ENCODE data around the gene R3HCC1L.

R3HCC1L gene

DNA sequence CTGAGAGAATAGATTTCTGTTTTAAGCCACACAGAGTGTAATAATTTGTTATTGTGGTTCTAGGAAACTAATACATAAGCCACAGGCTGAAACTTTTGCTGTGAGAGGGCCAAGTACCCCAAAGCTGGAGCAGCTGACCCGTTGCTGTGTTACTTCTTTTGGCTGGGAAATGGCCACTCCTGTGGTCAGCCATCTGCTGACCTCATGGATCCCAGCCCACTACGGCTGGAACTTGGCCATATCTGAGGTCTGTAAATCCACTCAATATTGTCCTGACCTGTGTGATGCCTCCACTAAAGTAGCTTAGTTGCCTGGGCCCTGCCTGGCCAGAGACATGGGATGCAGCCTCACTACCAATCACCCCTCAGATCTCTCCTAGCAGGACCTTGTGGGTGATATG, 151.0 kb downstream of the R3HCC1L start:
- Histone ChIP-seq H3K4me3 (ENCODE audit: severe bottlenecking) (no peak overlapping the region), H3K36me3 (ENCODE audit: low read depth) (no peaks in the 10 kb centered on the region), H3K27ac (ENCODE audit: poor library complexity, severe bottlenecking) (no peak overlapping the region), H3K27me3 (ENCODE audit: insufficient read depth, poor library complexity, severe bottlenecking) (peaks cover 6% of the 10 kb centered on the region), H3K9me3 (ENCODE audit: severe bottlenecking) (no peaks in the 10 kb centered on the region), H3K4me1 (ENCODE audit: insufficient read depth, poor library complexity, severe bottlenecking) (no peaks in the 10 kb centered on the region)
- DNase-seq (ENCODE audit: low spot score) (peak; percentile 7), ATAC-seq (ENCODE audit: low read depth) (no peak)
- TF ChIP-seq CTCF (IDR thresholded peaks at IDR 0.05; ENCODE audit: poor library complexity, severe bottlenecking): no peak

DNA sequence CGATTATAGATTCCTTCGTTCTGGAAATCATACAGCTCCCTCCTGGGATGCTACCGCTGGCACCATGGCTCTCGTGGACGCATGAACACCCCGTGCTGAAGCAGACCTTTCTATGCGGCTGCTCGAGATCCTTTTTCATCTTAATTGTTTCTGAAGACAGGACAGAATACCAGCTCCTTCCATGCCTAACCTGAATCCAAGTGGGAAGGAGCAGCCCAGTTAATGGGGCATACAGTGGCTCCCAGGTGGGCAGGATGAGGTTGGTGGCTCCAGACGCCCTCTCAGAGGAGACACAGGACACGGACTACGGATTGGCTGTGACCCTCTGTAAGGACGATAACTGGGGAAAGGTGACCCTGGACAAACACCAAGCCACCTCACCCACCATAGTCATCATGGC, 152.0 kb downstream of the R3HCC1L start:
- TF ChIP-seq CTCF (IDR thresholded peaks at IDR 0.05; ENCODE audit: poor library complexity, severe bottlenecking): no peak
- Histone ChIP-seq H3K9me3 (ENCODE audit: severe bottlenecking) (no peaks in the 10 kb centered on the region), H3K4me1 (ENCODE audit: insufficient read depth, poor library complexity, severe bottlenecking) (no peaks in the 10 kb centered on the region), H3K27ac (ENCODE audit: poor library complexity, severe bottlenecking) (no peak overlapping the region), H3K4me3 (ENCODE audit: severe bottlenecking) (no peak overlapping the region), H3K27me3 (ENCODE audit: insufficient read depth, poor library complexity, severe bottlenecking) (peaks cover 6% of the 10 kb centered on the region), H3K36me3 (ENCODE audit: low read depth) (no peaks in the 10 kb centered on the region)
- DNase-seq (ENCODE audit: low spot score) (no peak), ATAC-seq (ENCODE audit: low read depth) (no peak)

DNA sequence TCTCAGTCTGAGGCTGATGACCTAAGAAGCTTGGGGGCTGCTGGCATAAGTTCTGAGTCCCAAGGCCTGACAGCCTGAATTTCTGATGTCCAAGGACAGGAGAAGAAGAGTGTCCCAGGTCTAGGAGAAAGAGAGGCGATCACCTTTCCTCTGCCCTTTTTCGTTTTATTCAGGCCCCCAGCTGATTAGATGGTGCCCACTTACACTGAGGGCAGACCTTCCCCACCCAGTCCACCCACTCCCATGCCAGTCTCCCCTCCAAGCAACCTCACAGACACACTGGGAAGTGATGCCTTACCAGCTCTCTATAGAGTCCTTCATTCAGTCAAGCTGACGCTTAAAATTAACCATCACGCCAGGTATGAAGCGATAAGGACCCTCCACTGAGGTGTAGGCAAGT, 152.9 kb downstream of the R3HCC1L start:
- no peaks in the 10 kb centered on the region for H3K36me3 ChIP-seq (ENCODE audit: low read depth)
- ATAC-seq (ENCODE audit: low read depth): no peak
- no peaks in the 10 kb centered on the region for H3K27me3 ChIP-seq (ENCODE audit: insufficient read depth, poor library complexity, severe bottlenecking)
- DNase-seq (ENCODE audit: low spot score): no peak
- H3K4me3 ChIP-seq (ENCODE audit: severe bottlenecking): no peak overlapping the region
- no peaks in the 10 kb centered on the region for H3K4me1 ChIP-seq (ENCODE audit: insufficient read depth, poor library complexity, severe bottlenecking)
- TF ChIP-seq CTCF (IDR thresholded peaks at IDR 0.05; ENCODE audit: poor library complexity, severe bottlenecking): no peak
- H3K9me3 ChIP-seq (ENCODE audit: severe bottlenecking): no peaks in the 10 kb centered on the region
- no peak overlapping the region for H3K27ac ChIP-seq (ENCODE audit: poor library complexity, severe bottlenecking)

DNA sequence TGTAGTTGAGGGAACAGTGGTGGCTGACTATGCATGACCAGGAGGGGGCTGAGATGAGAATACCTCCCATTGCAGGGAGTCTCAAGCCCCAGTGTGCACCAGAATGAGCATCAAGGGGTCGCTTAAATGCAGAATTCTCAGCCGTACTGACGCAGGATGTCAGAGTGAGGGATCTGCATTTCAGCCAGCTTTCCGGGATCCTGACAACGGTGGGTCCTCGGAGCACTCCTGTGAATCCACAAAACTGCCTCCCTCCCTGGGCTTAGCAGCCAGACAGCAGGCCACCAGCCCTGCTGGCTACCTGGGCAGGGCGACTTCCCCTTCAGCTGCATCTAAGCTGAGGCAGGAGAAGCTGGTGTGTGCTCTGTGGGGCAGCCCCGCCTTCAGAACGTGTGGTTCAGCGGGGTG, 155.3 kb downstream of the R3HCC1L start:
- no peak for DNase-seq (ENCODE audit: low spot score)

GRCh38 chr10:98292971-98293370, 158.5 kb downstream of the R3HCC1L start:
- Histone ChIP-seq H3K9me3 (ENCODE audit: severe bottlenecking) (no peaks in the 10 kb centered on the region), H3K36me3 (ENCODE audit: low read depth) (no peaks in the 10 kb centered on the region), H3K4me3 (ENCODE audit: severe bottlenecking) (no peak overlapping the region), H3K27ac (ENCODE audit: poor library complexity, severe bottlenecking) (no peak overlapping the region), H3K4me1 (ENCODE audit: insufficient read depth, poor library complexity, severe bottlenecking) (peaks cover 7% of the 10 kb centered on the region), H3K27me3 (ENCODE audit: insufficient read depth, poor library complexity, severe bottlenecking) (no peaks in the 10 kb centered on the region)
- DNase-seq (ENCODE audit: low spot score) (no peak), ATAC-seq (ENCODE audit: low read depth) (no peak)
- TF ChIP-seq CTCF (IDR thresholded peaks at IDR 0.05; ENCODE audit: poor library complexity, severe bottlenecking): no peak

More for the DNA sequence above, 155.3 kb downstream of the R3HCC1L start:
- Histone ChIP-seq H3K4me3 (ENCODE audit: severe bottlenecking) (no peak overlapping the region), H3K36me3 (ENCODE audit: low read depth) (no peaks in the 10 kb centered on the region), H3K4me1 (ENCODE audit: insufficient read depth, poor library complexity, severe bottlenecking) (no peaks in the 10 kb centered on the region), H3K27me3 (ENCODE audit: insufficient read depth, poor library complexity, severe bottlenecking) (no peaks in the 10 kb centered on the region), H3K27ac (ENCODE audit: poor library complexity, severe bottlenecking) (no peak overlapping the region), H3K9me3 (ENCODE audit: severe bottlenecking) (no peaks in the 10 kb centered on the region)
- no peak for ATAC-seq (ENCODE audit: low read depth)
- TF ChIP-seq CTCF (IDR thresholded peaks at IDR 0.05; ENCODE audit: poor library complexity, severe bottlenecking): no peak
